Stimulated activated CD8-positive, alpha-beta memory T cell treated with anti-CD3 and anti-CD28 coated beads, Interleukin-4, amount 100 ng/mL, for 24 hours (primary cell): ENCODE results near the gene PKP1.

ENCODE experiments used
- DNase-seq: peaks from one replicate; pipeline ENCODE4 v3.0.0-alpha.2; 2020; ENCODE audit warnings: low read depth

PKP1 gene

GRCh38 chr1:201329801-201330200, 46.5 kb downstream of the PKP1 start:
- DNase-seq, result no peak

- no peak for DNase-seq
These were observed 47.2 kb downstream of the PKP1 start for GRCh38 chr1:201330541-201330940.

- no peak for DNase-seq
These were observed 47.9 kb downstream of the PKP1 start for GRCh38 chr1:201331166-201331565.

GRCh38 chr1:201332021-201332420, 48.7 kb downstream of the PKP1 start:
- DNase-seq, result no peak

GRCh38 chr1:201332616-201333335, 49.5 kb downstream of the PKP1 start:
- no peak for DNase-seq

GRCh38 chr1:201334325-201335173, 51.2 kb downstream of the PKP1 start:
- no peak for DNase-seq

- no peak for DNase-seq
These were observed 52.0 kb downstream of the PKP1 start for GRCh38 chr1:201335174-201335870.

GRCh38 chr1:201335901-201336300, 52.6 kb downstream of the PKP1 start:
- no peak for DNase-seq

- DNase-seq, result no peak
These were observed 53.6 kb downstream of the PKP1 start for GRCh38 chr1:201336711-201337450.

GRCh38 chr1:201341377-201341776, 58.1 kb downstream of the PKP1 start:
- no peak for DNase-seq

GRCh38 chr1:201344206-201345080, 61.1 kb downstream of the PKP1 start:
- no peak for DNase-seq

- DNase-seq, result no peak
These were observed 61.7 kb downstream of the PKP1 start for GRCh38 chr1:201345081-201345355.

- no peak for DNase-seq
These were observed 63.1 kb downstream of the PKP1 start for GRCh38 chr1:201346337-201346939.

GRCh38 chr1:201346987-201347386, 63.7 kb downstream of the PKP1 start:
- DNase-seq, result no peak

GRCh38 chr1:201347498-201348210, 64.3 kb downstream of the PKP1 start:
- DNase-seq, result no peak

GRCh38 chr1:201348211-201348566, 64.9 kb downstream of the PKP1 start:
- no peak for DNase-seq

GRCh38 chr1:201349092-201349491, 65.8 kb downstream of the PKP1 start:
- DNase-seq, result no peak

- no peak for DNase-seq
These were observed 67.0 kb downstream of the PKP1 start for GRCh38 chr1:201350361-201350725.

GRCh38 chr1:201350884-201351283, 67.6 kb downstream of the PKP1 start:
- DNase-seq, result no peak

- DNase-seq, result no peak
These were observed 68.3 kb downstream of the PKP1 start for GRCh38 chr1:201351617-201352016.
